A172 (cell line): ENCODE data around the gene FBXO4. TPM values are rescaled to one million over a fixed set of nuclear protein-coding genes. Genes with fewer than 3 reads are reported as not detected.
"Not testable (repeated sequence)": the region's sequence is repeated elsewhere in the genome, so short reads cannot be mapped to it uniquely, and the experiment has no call there.

Experiments
- DNase-seq: peaks from one replicate; pipeline ENCODE4 v3.0.0-alpha.2; 2015; ENCODE audit warnings: low spot score
- total RNA-seq: library from RNA; depleted of rRNA; stranded (reverse); fragments of >200 nt; shearing (Covaris generic); gene quantifications from 2 replicates; pipeline ENCODE4 v1.2.3, GENCODE V29; 2014

The FBXO4 gene
- total RNA-seq, 1 experiment from 2014 or later, result 26.5 TPM

DNA sequence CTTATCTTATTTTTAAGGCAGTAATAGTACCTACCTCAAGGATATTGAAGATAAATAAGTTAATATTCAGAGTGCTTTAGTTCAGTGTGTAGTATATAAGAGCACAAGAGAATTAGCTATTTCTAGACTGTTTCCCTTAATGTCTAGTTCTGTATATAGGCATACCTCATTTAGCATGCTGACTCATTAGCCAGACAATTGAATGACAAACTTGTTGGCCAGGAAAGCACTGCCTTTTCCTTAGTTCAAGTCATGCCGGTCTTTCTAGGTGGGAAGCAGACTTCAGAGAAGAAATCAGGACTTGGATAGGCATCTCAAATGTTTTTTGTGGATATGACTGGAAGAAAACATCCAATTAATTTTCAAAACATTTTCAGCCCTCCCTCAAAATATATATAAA is 3.2 kb upstream of the FBXO4 start:
- no peak for DNase-seq

DNA sequence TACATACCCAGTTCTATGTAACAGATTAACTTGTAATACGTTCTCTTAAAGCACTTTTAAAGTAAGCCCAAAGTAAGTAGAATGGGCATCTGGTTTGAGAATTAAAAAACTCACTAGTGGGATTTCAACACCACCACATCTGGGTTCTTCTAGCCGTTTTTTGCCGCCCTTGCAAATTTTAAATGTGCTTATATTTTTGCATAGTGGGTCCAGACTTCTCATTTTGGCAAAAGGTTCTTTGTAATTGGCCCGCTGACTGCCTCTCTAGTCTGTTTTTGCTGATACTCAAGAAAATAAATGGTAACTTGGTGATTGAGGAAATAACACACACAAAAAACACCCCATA is 582 bp upstream of the FBXO4 start:
- DNase-seq, result no peak

DNA sequence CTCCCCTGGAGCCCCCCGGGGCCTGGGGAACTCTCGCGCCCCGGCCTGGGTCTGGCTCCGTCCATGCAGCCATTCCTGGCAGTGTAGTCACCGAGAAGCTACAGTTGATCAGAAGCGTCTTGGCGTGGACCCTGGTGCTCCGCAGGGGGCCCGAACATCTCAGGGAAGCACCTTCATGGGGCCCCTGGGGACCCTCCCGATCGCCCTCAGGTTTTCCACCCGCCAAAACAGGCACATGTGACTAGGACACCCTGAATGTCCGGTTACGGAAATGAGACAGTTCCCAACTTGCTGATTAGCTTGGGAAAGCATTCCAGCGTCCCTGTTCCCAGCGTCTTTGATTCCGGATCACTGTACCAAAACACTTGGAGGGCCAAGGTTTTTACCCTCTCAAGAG is 472 bp downstream of the FBXO4 start:
- peak; percentile 50 for DNase-seq

DNA sequence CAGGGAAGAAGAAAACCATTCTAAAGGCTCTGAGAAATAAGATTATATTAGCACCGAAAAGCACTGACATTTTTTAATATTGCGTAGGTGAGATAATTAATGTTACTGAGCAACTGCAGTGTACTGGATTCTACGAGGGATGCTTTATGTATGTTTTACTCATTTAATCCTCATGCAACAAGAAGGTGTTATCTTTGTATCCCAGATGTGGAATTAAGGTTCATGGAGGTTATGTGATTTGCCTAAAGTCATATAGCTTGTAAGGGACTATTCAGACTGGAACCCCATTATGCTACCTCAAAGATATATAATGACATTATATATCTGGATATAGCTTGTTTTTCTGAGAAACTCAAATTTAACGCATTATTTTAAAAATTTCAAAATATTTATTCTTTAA is 2.5 kb downstream of the FBXO4 start:
- DNase-seq, result no peak

DNA sequence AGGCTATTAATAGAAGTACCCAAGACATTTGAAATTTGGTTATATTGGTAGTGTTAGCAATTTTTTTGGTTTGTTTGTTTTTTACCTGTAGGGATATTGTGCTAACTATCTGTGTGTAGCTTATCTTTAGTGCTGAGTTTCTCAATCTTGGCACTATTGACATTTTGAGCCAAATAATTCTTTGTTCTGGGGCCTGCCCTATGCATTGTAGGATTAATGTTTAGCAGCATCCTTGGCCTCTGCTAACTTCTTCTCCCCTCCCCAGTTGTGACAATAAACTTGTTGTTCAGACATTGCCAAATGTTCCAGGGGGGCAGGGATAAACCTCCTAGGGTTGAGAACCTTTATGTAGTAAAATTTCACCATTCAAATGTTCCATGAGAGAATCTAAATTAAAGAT is 4.0 kb downstream of the FBXO4 start:
- no peak for DNase-seq

DNA sequence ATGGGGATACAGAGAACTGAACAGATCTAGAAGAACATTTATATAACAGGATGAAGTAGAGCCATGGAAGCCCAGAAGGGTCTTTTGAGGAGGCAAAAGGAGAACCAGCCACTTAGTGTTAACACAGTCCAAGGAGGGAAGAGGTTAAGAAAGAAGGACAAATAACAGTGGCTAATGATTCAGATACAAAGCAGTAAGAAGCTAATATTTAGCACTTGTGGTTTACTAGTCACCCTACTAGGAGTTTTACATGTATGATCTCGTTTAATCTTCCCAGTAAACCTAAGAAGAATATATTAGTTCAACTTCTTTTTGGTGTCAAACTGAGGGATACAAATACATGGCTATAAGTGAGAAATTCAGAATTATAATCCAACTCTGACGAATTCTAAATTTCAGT is 7.7 kb downstream of the FBXO4 start:
- no peak for DNase-seq

DNA sequence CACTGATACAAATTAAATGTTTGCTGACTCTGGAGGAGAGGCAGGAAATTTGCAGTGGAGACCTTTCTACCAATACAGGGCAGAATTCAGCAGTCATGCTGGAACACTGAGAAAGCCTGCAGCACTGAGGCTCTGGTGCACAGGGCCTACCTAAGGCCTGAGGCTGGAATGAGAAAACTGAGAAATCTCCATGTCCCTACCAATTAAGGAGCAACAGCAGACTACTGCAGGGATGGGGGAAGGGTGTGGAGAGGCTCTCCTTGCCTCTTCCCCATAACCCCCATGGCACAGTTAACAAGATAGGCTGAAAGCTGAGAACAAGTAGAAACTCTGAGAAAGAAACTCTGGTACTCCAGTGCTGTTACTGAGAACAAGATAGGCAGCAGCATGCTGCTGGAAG is 10.5 kb downstream of the FBXO4 start:
- DNase-seq, result no peak

DNA sequence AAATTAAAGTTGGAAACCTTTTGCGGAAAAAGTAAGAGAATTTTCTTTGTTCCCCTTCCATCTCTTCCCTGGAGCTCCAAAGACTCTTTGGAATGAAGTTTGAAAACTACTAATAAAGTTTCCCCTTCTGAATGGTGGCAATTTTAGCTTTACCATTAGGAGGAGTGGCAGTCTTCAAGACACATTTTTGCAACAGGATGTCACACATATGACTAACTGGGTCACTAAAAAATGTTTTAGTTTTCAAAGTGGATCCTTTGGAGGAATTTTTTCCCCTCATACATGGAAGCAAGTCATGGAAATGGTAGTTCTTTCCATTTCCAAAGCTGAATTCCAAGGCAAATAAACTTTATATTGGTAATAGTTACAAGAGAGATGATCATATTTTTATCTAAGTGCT is 15.6 kb downstream of the FBXO4 start:
- no peak for DNase-seq

DNA sequence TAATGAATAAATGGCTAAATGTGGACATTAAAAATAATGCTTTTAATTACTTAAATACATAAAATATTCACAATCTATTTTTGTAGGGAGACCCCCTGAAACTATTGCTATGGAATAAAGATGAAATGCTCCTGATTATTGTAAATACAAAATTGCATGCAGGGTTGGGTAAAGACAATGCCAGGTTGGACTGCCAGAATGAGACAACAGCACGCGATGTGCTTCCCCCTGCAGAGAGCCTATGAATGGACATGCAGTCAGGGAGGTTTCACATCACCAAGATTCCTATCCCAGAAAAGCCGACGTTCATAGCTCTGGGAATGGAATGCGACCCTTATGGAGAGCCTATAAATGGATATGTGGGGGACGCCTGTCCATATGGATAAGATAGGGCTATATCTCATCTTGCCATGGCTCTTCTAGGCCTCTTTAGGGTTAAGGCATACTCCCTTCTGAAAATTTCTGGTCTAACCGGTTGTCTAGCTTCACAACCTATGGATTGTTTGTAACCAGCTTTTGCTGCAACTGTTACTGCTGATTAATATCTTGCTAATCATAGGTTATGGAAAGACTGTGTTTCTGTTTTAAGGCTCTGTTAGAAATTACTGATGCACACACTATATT is 20.4 kb downstream of the FBXO4 start:
- DNase-seq, result not testable (repeated sequence)

DNA sequence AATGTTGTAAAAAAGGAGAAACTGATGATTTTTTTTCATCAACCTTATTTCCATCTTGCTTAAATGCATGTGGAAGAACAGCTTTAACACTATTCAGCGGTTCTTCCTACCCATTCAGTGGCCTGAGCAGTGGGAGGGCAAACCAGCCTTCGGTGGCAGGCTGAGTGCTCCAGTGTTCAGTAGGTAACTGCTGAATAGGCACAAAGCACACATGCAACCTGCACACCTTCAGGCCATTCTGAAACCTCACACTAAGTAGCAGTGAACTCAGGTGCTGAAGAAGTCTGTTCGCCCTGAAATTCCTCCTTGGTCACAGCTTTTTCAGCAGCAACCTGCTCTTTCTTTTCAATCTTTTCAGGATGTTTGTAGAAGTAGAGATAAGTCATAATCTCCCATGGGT is 26.1 kb downstream of the FBXO4 start:
- DNase-seq, result no peak

DNA sequence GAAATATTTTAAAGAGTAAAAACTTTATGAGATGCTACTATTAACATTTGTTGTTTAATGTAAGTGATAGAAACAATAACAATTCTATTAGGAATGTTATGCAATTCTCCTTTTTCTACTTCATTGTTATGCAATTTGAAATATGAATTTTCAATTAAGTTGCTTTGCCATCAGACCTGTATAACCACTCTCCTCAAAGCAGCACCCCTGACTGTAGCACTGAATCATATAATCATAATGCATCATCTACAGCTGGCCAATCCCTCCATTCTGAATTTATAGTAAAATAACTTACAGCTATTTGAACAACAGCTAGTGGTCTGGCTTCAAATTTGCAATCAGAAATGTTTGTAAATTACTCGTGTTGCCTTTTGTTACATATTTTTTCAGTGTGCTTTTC is 29.2 kb downstream of the FBXO4 start:
- DNase-seq, result no peak

DNA sequence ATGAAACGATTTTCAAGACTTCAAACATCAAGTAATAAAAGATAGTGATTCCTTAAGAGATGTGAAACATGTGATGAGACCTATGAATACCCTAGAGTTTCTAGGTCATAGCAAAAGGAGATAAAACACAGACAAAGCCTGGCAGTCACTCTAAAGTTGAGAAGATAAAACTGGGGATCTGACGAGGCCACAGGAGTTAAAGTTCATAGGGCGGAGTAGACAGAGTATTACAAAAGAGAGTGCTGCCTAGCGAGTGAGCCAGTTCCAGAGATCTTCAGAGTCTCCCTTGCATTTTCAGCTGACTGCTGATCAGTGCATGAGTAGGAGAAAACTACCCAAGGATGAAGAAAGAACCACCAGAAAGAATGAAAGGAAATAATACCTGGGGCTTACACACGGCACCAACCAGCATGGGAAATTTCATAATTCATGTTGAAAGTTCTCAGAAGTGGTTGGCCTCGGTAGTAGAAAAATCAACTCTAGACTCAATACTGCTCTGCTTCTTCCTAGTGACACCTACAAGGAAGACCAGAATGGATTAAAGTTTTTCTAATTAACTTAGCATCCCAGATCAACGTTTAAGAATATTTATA is 30.4 kb downstream of the FBXO4 start:
- no peak for DNase-seq

DNA sequence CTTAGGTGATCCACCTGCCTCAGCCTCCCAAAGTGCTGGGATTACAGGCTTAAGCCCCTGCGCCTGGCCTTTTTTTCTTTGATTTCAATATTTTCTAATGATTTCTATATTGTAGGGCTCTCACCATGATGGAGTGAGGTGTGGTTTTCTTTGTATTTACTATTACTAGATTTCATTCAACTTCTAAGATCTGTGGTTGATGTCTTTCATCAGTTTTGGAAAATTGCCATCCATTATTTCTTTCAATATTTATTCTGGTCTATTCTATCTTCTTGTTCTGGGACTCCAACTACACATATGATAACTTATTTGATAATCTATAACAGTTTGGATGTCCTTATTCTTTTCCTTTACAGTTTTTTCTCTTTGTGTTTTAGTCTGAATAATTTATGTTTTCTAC is 31.9 kb downstream of the FBXO4 start:
- DNase-seq, result no peak

DNA sequence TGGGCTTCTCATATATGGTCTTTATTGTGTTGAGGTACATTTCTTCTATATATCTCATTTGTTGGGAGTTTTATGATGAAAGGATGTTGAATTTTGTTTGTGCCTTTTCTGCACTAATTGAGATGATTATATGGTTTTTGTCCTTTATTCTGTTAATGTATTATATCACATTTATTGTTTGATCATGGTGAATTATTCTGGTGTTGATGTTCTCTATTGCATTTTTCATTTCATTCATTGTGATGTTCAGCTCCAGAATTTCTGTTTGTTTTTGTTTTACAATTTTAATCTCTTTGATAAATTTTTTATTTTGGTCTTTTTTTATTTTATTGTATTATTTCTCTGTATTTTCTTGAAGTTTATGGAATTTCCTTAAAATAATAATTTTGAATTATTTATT is 35.4 kb downstream of the FBXO4 start:
- DNase-seq, result no peak

DNA sequence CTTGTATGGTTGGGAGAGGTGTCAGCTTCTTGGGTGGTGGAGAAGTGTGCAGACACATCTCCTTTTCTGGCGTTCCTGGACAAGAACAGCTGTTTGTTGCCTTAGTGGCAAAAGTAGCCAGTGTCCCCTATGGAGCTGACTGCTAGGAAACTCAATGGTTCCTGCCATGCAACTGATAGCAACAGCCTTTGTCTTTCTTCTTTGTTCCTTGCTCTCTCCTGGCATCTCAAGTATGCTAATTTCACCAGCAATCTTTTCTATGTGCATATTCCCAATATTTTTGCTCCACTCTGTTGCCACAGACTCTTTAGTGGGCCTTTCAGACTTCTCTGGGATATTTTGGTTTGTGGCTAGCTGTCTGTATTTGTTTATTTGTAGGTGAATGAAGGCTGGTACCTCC is 36.7 kb downstream of the FBXO4 start:
- no peak for DNase-seq

DNA sequence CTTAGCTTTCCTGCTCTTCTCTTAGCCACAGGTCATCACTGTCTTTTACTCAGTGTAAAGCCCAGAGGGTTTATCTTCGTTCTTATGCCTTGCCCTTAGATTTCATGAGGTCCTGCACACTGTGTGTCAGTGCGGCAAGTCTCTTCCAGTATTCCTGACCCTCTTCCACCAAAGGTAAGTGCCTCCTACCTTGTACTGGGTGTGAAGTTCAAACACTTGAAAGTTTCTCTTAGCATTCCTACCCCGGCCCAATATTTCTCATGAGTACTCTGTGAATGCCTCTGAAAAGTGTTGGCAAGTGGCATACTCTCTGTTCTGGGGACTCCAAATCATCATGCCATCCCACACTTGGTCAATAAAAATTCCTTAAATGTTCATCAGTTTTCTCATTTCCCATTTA is 37.4 kb downstream of the FBXO4 start:
- no peak for DNase-seq

DNA sequence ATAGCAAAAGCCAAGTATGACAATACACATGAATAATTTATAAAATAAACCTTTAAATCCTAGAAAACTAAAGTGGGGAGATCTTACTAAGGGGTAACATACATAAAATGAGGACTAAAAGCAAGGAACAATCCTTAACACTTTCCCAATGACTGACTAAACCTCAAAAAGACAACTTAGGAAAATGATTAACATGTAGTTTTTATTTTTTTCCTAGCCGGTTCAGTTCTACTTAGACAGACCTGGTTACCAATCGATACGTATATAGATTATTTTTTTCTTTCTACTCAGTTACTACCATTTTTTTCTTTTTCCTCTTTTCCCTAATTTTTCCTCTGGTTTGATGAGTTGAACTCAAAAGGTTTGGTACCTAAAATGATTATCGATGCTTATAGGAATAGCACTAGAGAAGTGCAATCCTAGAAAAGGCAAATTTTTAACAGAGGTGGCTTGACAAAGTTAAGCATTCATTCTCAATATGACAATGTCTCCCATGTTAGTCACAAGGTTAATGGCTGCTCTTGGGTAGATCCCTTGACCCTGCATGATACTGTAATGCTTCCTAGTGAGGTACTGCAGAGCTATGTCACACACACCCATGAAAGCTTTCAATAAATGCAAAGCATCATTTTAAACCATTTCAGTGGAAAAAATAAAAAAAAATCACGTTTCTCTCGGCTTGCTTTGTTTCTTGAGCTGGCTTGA is 41.5 kb downstream of the FBXO4 start:
- no peak for DNase-seq

DNA sequence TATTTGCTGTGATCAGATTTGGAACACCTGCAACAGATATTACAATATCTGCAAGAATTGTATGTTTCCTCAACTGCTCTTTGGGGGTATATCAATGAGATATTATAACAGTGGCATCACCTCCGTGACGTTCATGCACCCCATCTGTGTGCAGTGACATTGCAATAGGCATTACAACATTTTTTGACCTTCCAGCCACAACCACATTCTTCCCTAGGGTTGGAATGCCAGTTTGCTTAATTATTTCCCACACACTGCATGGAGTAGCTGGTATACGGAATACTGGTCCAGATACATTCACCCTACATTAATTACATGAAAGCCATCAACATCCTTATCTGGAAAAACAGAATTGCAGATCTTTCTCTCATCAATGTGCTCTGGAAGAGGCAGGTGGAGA is 42.3 kb downstream of the FBXO4 start:
- DNase-seq, result no peak

DNA sequence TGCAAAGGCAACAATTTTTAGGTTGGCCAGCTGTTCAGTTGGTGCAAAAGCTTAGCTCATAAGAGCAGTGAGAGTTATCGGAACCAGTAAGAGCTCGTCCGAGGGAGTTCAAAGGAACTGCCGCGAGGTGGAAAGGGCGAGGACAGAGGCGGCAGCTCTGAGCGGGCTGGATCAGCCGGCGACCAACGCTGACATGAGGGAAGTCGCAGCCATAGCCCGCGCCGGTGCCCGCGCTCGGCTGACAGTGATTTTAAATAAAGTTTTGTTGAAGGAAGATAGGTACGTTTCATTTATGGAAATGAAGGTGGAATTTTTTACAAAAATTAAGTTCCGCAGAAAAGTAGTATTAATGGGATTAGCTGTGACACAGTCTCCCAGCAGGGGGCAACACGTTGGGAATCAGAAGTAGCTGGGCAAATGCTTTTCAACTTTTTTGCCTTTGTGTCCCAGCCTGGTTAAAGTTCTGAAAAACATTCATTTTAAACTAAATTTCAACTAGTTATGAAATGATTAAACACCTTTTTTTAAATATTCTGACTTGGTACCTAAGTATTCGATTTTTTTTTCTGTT is 43.2 kb downstream of the FBXO4 start:
- DNase-seq, result no peak

DNA sequence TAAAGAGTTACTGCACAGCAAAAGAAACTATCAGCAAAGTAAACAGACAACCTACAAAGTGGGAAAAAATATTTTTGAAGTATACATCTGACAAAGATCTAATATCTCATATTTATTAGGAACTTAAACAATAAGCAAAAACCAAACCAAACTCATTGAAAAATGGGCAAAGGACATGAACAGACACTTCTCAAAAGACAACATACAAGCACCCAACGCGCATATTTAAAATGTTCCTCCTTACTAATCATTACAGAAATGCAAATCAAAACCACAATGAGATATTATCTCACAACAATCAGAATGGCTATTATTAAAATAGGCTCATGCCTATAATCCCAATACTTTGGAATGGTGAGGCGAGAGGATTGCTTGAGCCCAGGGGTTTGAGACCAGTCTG is 48.0 kb downstream of the FBXO4 start:
- no peak for DNase-seq

DNA sequence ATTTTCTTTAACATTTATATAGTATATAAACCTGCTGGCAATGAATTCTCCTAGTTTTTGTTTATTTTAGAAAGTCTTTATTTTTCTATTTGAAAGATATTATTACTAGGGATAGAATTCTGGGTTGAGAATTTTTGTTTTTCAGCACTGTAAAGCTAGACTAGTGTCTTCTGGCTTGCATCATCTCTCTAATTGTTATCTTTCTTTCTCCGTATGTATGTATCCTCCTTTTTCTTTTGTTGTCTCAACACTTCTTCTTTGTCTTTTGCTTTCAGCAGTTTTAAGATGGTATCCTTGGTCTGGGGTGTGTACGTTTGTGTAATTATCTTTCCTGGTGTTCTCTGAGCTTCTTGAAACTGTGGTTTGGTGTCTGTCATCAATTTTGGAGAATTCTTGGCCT is 48.8 kb downstream of the FBXO4 start:
- DNase-seq, result no peak

DNA sequence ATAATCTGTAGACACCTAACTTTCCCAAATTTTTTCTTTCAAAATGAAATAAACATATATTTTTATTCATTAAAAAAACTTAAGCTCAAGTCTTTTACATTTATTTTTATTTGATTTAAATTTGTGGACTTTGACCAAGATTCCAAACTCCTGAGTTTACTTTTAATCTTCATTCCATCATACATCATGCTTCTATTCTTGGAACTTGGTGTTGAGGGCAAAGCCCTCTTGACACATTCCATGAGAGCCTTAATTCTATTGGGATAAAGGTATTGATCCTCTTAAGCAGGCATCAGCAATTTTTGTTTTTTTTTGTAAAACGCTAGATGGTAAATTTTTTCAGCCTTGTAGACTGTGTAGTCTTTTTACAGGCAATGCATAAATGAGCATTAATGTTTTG is 53.6 kb downstream of the FBXO4 start:
- no peak for DNase-seq

DNA sequence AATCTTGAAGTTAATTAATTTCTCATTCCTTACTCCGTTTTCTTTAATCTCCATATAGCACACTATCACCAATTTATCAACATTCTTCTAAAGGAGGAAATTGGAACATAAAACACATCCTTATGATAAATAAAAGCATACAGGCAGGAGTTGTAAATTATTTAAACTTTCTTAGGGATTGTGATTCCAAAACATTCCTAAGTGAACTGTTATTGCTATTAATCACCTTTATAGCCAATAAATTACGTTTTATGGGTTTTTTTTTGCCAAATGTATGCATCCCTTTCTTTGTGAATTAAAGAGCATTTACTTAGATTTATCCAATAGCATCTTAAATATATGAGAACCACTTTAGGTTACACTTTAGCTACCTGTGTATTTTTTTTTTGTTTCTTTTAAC is 55.3 kb downstream of the FBXO4 start:
- DNase-seq, result no peak
